Loucy (cell line): Measurements from ENCODE around the gene ARHGAP35.
"Not testable (repeated sequence)": the region's sequence is repeated elsewhere in the genome, so short reads cannot be mapped to it uniquely, and the experiment has no call there.

Source experiments
- H2AFZ ChIP-seq: fragments of 200-600 bp; sonication (generic); 2 replicates; pipeline ENCODE4 v1.6.0; 2016; ENCODE audit warnings: antibody characterized with exemption, mild to moderate bottlenecking, low read length, moderate library complexity
- H3F3A ChIP-seq: fragments of 200-600 bp; 2 replicates; pipeline ENCODE4 v1.6.0; 2016; ENCODE audit warnings: antibody characterized with exemption, low read depth, mild to moderate bottlenecking
- H3K27me3 ChIP-seq: fragments of 200-600 bp; sonication (generic); 2 replicates; pipeline ENCODE4 v1.6.1; 2014; ENCODE audit warnings: low read length, mild to moderate bottlenecking; ENCODE audit not compliant: insufficient read depth, poor library complexity, severe bottlenecking
- H3K36me3 ChIP-seq: fragments of 200-600 bp; sonication (generic); 2 replicates; pipeline ENCODE4 v1.6.1; 2016; ENCODE audit warnings: low read length; ENCODE audit not compliant: insufficient read depth
- H3K4me1 ChIP-seq: fragments of 200-600 bp; sonication (generic); 2 replicates; pipeline ENCODE4 v1.5.1; 2014; ENCODE audit warnings: low read length, mild to moderate bottlenecking; ENCODE audit not compliant: insufficient read depth, poor library complexity, severe bottlenecking
- H3K4me2 ChIP-seq: fragments of 200-600 bp; sonication (generic); 2 replicates; pipeline ENCODE4 v1.6.0; 2014; ENCODE audit warnings: antibody characterized with exemption, low read length, low read depth, mild to moderate bottlenecking; ENCODE audit not compliant: poor library complexity, severe bottlenecking
- H3K4me3 ChIP-seq: fragments of 200-600 bp; sonication (generic); 2 replicates; pipeline ENCODE4 v1.5.1; 2014; ENCODE audit warnings: low read length, mild to moderate bottlenecking, mixed read lengths; ENCODE audit not compliant: poor library complexity, severe bottlenecking
- H3K79me2 ChIP-seq: fragments of 200-600 bp; sonication (generic); 2 replicates; pipeline ENCODE4 v1.6.1; 2014; ENCODE audit warnings: low read length; ENCODE audit not compliant: insufficient read depth
- H3K9ac ChIP-seq: fragments of 200-600 bp; sonication (generic); 2 replicates; pipeline ENCODE4 v1.6.0; 2014; ENCODE audit warnings: mild to moderate bottlenecking, low read depth, low read length, moderate library complexity; ENCODE audit not compliant: poor library complexity, severe bottlenecking
- H3K9me2 ChIP-seq: fragments of 200-600 bp; sonication (generic); replicated peaks from 2 replicates; pipeline ENCODE4 v1.6.1; 2016; ENCODE audit warnings: low read depth, low read length, mixed read lengths
- H3K9me3 ChIP-seq: fragments of 200-600 bp; sonication (generic); 2 replicates; pipeline ENCODE4 v1.6.1; 2014; ENCODE audit warnings: mild to moderate bottlenecking, antibody characterized with exemption, low read length, low read depth; ENCODE audit not compliant: insufficient read depth
- H4K20me1 ChIP-seq: fragments of 200-600 bp; sonication (generic); 2 replicates; pipeline ENCODE4 v1.6.0; 2014; ENCODE audit warnings: antibody characterized with exemption, low read length, mild to moderate bottlenecking; ENCODE audit not compliant: insufficient read depth, poor library complexity, severe bottlenecking
- CTCF ChIP-seq: fragments of 200-600 bp; sonication (generic); conservative IDR thresholded peaks from 2 replicates; pipeline ENCODE4 v1.5.1; 2014; ENCODE audit warnings: mild to moderate bottlenecking, antibody characterized with exemption, low read length
- EZH2phosphoT487 ChIP-seq: fragments of 200-600 bp; IDR thresholded peaks from 2 replicates; pipeline ENCODE4 v1.6.1; 2018; ENCODE audit warnings: antibody characterized with exemption, mild to moderate bottlenecking, moderate library complexity, borderline replicate concordance

Gene ARHGAP35

GRCh38 chr19:46866407-46867136 is 5.8 kb downstream of the ARHGAP35 start:
- Histone ChIP-seq H4K20me1 (peaks cover 86% of the 10 kb centered on the region), H2AFZ (no peak overlapping the region), H3K9me3 (no peaks in the 10 kb centered on the region), H3F3A (no peaks in the 10 kb centered on the region), H3K27me3 (no peaks in the 10 kb centered on the region), H3K4me1 (peaks cover 56% of the 10 kb centered on the region), H3K9me2 (no peaks in the 10 kb centered on the region), H3K4me2 (peak overlapping the region; percentile 97), H3K36me3 (no peaks in the 10 kb centered on the region), H3K9ac (peak overlapping the region; percentile 41), H3K4me3 (peak overlapping the region; percentile 57), H3K79me2 (peaks cover 100% of the 10 kb centered on the region)
- TF ChIP-seq EZH2phosphoT487 (no peak), CTCF (no peak)

GRCh38 chr19:46867170-46867569 is 6.4 kb downstream of the ARHGAP35 start:
- no peaks in the 10 kb centered on the region for H3K27me3 ChIP-seq
- peaks cover 100% of the 10 kb centered on the region for H3K79me2 ChIP-seq
- H3K4me1 ChIP-seq = peaks cover 54% of the 10 kb centered on the region
- H3K9me3 ChIP-seq = no peaks in the 10 kb centered on the region
- TF ChIP-seq CTCF (no peak), EZH2phosphoT487 (no peak)
- peak overlapping the region; percentile 97 for H3K4me2 ChIP-seq
- H3K36me3 ChIP-seq = no peaks in the 10 kb centered on the region
- no peaks in the 10 kb centered on the region for H3F3A ChIP-seq
- no peak overlapping the region for H2AFZ ChIP-seq
- H3K9ac ChIP-seq = peak overlapping the region; percentile 41
- peak overlapping the region; percentile 57 for H3K4me3 ChIP-seq
- no peaks in the 10 kb centered on the region for H3K9me2 ChIP-seq
- H4K20me1 ChIP-seq = peaks cover 84% of the 10 kb centered on the region

GRCh38 chr19:46868025-46868802 is 7.4 kb downstream of the ARHGAP35 start:
- Histone ChIP-seq H3K79me2 (peaks cover 97% of the 10 kb centered on the region), H4K20me1 (peaks cover 76% of the 10 kb centered on the region), H2AFZ (no peak overlapping the region), H3K9me2 (no peaks in the 10 kb centered on the region), H3F3A (no peaks in the 10 kb centered on the region), H3K9me3 (no peaks in the 10 kb centered on the region), H3K4me3 (no peak overlapping the region), H3K27me3 (no peaks in the 10 kb centered on the region), H3K4me1 (peaks cover 44% of the 10 kb centered on the region), H3K36me3 (no peaks in the 10 kb centered on the region), H3K9ac (no peak overlapping the region), H3K4me2 (peak overlapping the region; percentile 97)
- TF ChIP-seq EZH2phosphoT487 = no peak
- TF ChIP-seq CTCF = no peak

GRCh38 chr19:46871173-46871572 is 10.4 kb downstream of the ARHGAP35 start:
- H3K9ac ChIP-seq, H3K4me2 ChIP-seq, H3K36me3 ChIP-seq, H3K9me2 ChIP-seq, H3F3A ChIP-seq, H3K27me3 ChIP-seq, H2AFZ ChIP-seq, H3K9me3 ChIP-seq, H3K4me3 ChIP-seq: not testable (repeated sequence)
- H4K20me1 ChIP-seq = peaks cover 58% of the 10 kb centered on the region
- peaks cover 23% of the 10 kb centered on the region for H3K4me1 ChIP-seq
- peaks cover 96% of the 10 kb centered on the region for H3K79me2 ChIP-seq
